Measurements from ENCODE around the gene PROB1. TPM values are rescaled to one million over a fixed set of nuclear protein-coding genes. Genes with fewer than 3 reads are reported as not detected.
A peak's percentile ranks its signal among the peaks of the same experiment; 100 is the strongest.
"Not testable (repeated sequence)": the region's sequence is repeated elsewhere in the genome, so short reads cannot be mapped to it uniquely, and the experiment has no call there.

PROB1 gene
- 1.6 TPM for total RNA-seq

- ATAC-seq (peak; percentile 39), DNase-seq (ENCODE audit: low spot score) (no peak)
- intact Hi-C loops (cut with DNase I): no loop called here
Measured at GRCh38 chr5:139394654-139395566, at the start of gene PROB1. Gene PROB1 (minus strand): TSS chr5:139395104. CDS start chr5:139395081, 23 bp downstream.

- intact Hi-C loops (cut with DNase I): no loop called here
- DNase-seq (ENCODE audit: low spot score) (no peak), ATAC-seq (no peak)
Measured at GRCh38 chr5:139443831-139444453, 49.0 kb upstream of the PROB1 start.

GRCh38 chr5:139440416-139440815 lies 45.5 kb upstream of the PROB1 start:
- ATAC-seq; intact Hi-C loops (cut with DNase I): not testable (repeated sequence)

DNA sequence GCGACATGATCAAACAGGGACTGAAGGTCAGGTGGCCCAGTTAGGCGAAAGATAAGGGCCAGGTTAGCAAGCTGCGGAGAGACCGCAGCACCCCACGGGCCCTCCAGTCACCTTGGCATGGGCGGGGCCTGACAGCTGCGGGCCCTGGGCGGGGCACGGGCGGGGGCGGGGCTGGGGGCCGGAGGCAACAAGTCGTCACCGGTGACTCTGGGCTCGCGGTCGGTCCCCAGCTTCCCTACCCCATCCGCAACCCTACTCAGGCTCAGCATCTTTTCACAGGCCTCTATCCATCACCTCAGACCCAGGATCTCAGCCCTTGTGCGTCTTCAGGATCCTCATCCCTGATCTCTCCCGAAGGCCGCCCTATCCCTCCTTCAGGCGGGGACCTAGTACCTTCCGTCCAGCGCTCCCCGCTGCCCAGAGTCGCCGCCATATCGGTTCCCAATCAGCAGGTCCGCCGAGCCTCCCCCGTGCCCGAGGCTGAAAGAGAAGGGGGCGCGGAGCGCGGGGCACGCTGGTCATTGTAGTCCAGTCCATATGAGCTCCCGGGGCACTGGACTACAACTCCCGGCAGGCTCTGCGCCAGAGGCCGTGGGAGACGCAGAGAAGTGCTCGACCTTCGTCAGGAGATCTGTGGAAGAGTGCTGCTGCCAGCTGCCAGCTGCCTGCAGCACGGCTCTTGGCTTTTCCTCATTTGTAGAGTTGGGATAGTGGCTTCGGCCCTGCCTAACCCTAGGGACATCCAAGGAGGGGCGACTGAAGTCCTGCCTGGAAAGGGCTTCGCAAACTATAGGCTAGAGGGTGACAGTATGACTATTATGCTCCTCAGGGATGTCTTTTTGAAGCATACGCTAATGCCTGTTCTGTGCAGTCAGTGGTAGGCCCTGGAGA lies 44.4 kb upstream of the PROB1 start, which contains the start of gene DNAJC18:
DNAJC18 (minus strand) TSS at position 513 of the 891 bp plus-strand sequence; CDS start at position 433, 80 bp downstream.
- peak; percentile 96 for DNase-seq (ENCODE audit: low spot score)
- peak; percentile 99 for ATAC-seq
- intact Hi-C loops (cut with DNase I): no loop called here

More at GRCh38 chr5:139440416-139440815, 45.5 kb upstream of the PROB1 start:
- not testable (repeated sequence) for DNase-seq (ENCODE audit: low spot score)

- intact Hi-C loops (cut with DNase I): no loop called here
- ATAC-seq: no peak
Measured at GRCh38 chr5:139438707-139439012, 43.8 kb upstream of the PROB1 start.

GRCh38 chr5:139435676-139436075 lies 40.8 kb upstream of the PROB1 start:
- intact Hi-C loops (cut with DNase I): no loop called here
- DNase-seq (ENCODE audit: low spot score): no peak
- ATAC-seq: no peak

More at GRCh38 chr5:139438707-139439012, 43.8 kb upstream of the PROB1 start:
- DNase-seq (ENCODE audit: low spot score): no peak

- ATAC-seq (no peak), DNase-seq (ENCODE audit: low spot score) (no peak)
- intact Hi-C loops (cut with DNase I): no loop called here
Measured at GRCh38 chr5:139431706-139432105, 36.8 kb upstream of the PROB1 start.

GRCh38 chr5:139430015-139430414 lies 35.1 kb upstream of the PROB1 start:
- intact Hi-C loops (cut with DNase I): no loop called here
- no peak for DNase-seq (ENCODE audit: low spot score)
- no peak for ATAC-seq

- DNase-seq (ENCODE audit: low spot score): no peak
- intact Hi-C loops (cut with DNase I): loop anchor here (10.0 kb wide), 1 partner anchor 88 kb away; no protein-coding TSS in a partner anchor
- no peak for ATAC-seq
Measured at GRCh38 chr5:139426203-139426885, 31.4 kb upstream of the PROB1 start.

- intact Hi-C loops (cut with DNase I): loop anchor here (10.0 kb wide), 1 partner anchor 89 kb away; no protein-coding TSS in a partner anchor
- ATAC-seq (no peak), DNase-seq (ENCODE audit: low spot score) (no peak)
Measured at GRCh38 chr5:139425497-139425896, 30.6 kb upstream of the PROB1 start.

DNA sequence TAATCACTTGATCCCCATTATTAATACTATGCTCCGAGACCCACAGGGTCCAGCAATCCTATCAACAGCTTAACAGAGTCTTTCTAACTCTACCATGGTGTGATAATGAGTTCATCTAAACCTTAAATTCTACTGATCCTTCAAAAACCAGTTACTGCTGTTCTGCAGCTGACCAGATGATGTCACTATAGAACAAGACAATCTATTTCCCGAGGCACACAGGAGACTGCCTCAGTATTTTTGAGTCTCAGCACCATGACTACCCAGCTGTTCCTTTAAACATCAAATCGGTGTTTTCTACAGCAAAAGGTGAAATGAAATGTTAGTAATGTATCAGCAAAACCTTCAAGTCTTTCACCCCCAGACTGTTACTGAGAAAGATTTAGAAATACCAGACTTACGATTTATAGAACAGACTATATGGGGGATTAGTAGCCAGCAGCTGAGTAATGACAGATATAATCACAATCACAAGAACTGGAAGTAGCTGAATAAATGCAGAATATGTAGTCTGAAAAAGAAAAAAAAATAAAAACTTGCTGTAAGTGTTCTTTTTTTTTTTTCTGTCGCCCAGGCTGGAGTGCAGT lies 27.5 kb upstream of the PROB1 start:
- intact Hi-C loops (cut with DNase I): loop anchor here (10.0 kb wide), 1 partner anchor 92 kb away; no protein-coding TSS in a partner anchor
- peak; percentile 85 for ATAC-seq
- DNase-seq (ENCODE audit: low spot score): no peak

DNA sequence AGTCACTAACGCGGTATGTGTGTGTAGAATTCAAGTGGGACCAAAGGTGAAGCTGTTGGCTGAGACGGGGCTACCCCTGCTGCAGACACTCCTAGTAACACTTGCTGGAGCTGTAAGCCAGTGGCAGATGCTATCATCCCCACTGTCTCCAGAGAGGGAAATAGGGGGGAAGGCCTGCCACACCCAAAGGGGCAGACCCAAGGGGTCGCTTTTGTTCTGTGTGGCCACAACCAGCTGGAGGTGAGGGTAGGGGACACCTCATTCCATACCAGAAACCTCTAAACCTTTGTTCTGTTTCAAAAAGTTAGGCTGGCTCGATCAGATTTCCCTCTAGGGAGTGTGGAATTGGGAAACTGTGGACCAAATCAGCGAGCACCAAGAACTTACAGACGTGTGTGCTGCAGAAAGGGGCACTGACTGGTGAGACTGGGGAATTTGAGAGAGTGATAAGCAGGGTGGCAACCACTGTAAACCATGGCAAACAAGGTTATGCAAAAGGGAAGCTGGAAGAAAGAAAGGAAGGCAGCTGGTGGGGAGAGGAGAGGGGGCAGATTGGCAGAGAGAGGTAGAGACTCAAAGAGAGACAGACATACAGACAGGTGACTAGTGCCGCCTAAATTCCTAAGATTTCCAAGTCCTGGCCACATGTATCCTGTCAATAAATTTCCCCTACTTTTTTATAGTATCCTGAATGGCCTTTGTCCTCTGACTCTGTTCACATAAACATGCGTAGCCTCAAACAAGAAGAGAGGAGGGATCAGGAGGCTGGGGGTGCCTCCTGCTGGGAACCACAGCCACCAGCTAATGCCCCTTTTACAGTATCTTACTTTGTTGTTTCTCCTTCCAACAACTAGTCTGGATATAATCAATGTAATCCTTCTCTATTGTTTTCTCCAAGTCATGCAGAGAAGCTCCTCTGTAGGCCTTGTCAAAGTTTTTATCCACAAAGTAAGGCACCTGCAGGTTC lies 24.6 kb upstream of the PROB1 start:
- no peak for ATAC-seq
- no peak for DNase-seq (ENCODE audit: low spot score)
- intact Hi-C loops (cut with DNase I): loop anchor here (10.0 kb wide), 1 partner anchor 95 kb away; no protein-coding TSS in a partner anchor

GRCh38 chr5:139418793-139419192 lies 23.9 kb upstream of the PROB1 start:
- intact Hi-C loops (cut with DNase I): no loop called here
- ATAC-seq (no peak), DNase-seq (ENCODE audit: low spot score) (no peak)

DNA sequence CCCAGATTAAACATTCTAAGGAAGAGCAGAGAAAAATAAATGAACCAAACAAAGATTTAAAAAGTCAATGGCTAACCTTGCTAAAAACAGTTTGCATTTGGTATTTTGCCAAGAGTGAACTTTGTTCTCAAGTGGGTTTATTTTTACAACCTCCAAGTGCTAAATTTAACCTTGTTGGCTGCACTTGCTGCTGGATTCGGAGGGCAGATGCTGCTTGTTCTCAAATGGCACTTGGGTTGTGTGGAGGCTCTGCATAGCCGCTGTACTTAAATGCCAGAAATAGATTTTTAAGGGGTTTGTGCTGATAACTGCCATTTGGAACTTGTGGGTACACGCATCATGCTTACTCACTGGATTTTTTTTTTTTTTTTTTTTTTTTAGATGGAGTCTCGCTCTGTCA lies 22.3 kb upstream of the PROB1 start:
- intact Hi-C loops (cut with DNase I): no loop called here
- peak; percentile 26 for ATAC-seq

GRCh38 chr5:139416651-139417050 lies 21.7 kb upstream of the PROB1 start:
- ATAC-seq (no peak), DNase-seq (ENCODE audit: low spot score) (no peak)
- intact Hi-C loops (cut with DNase I): no loop called here

More for the DNA sequence above, 22.3 kb upstream of the PROB1 start:
- no peak for DNase-seq (ENCODE audit: low spot score)

GRCh38 chr5:139415869-139416268 lies 21.0 kb upstream of the PROB1 start:
- intact Hi-C loops (cut with DNase I): no loop called here
- ATAC-seq (no peak), DNase-seq (ENCODE audit: low spot score) (no peak)

All from sciatic nerve (tissue), 2 donors.